CD14-positive monocyte (primary cell): Measurements from ENCODE around the gene DHRS7B. TPM values are rescaled to one million over a fixed set of nuclear protein-coding genes. Genes with fewer than 3 reads are reported as not detected.

Experiments used
- DNase-seq, 3 donors: peaks; one replicate each; pipeline ENCODE4 v3.0.0-alpha.2; 2011 to 2022
- H2AFZ ChIP-seq: 2 replicates; pipeline ENCODE4 v1.6.0; 2012; ENCODE audit warnings: mild to moderate bottlenecking, low read depth, low read length, inconsistent platforms; ENCODE audit not compliant: insufficient read depth, poor library complexity, severe bottlenecking
- H3K27ac ChIP-seq, 2 donors: 1 replicate in 1 of 2; 2 replicates in 1 of 2; pipeline ENCODE4 v1.5.1; 2012 to 2013; ENCODE audit warnings: low read length in 2 of 2, control low read depth in 1 of 2, inconsistent platforms in 1 of 2, low read depth in 1 of 2, mild to moderate bottlenecking in 1 of 2
- H3K27me3 ChIP-seq, 2 donors: one replicate each; pipeline versions ENCODE4 v1.6.0 to v1.6.1; 2011 to 2013; ENCODE audit warnings: low read length in 2 of 2; ENCODE audit not compliant: control insufficient read depth in 2 of 2, insufficient read depth in 2 of 2
- H3K36me3 ChIP-seq, 2 donors: replicated peaks in 1 of 2; 1 replicate in 1 of 2; 2 replicates in 1 of 2; pipeline versions ENCODE4 v1.5.1 to v1.6.1; 2012 to 2013; ENCODE audit warnings: low read length in 2 of 2, control low read depth in 1 of 2, inconsistent platforms in 1 of 2, mild to moderate bottlenecking in 1 of 2; ENCODE audit not compliant: insufficient read depth in 2 of 2, control insufficient read depth in 1 of 2
- H3K4me1 ChIP-seq, 2 donors: 1 replicate in 1 of 2; 2 replicates in 1 of 2; pipeline versions ENCODE4 v1.5.1 to v1.6.1; 2012 to 2013; ENCODE audit warnings: low read length in 2 of 2, control low read depth in 1 of 2, inconsistent platforms in 1 of 2, mild to moderate bottlenecking in 1 of 2, moderate library complexity in 1 of 2; ENCODE audit not compliant: insufficient read depth in 2 of 2, control insufficient read depth in 1 of 2
- H3K4me2 ChIP-seq: replicated peaks from 2 replicates; pipeline ENCODE3; 2012; ENCODE audit warnings: low read length, moderate library complexity, mild to moderate bottlenecking; ENCODE audit not compliant: poor library complexity, severe bottlenecking; ENCODE audit errors: extremely low read depth
- H3K4me3 ChIP-seq, 3 experiments: fragments of 200-600 bp in 1 of 3; sonication (generic) in 1 of 3; replicated peaks in 1 of 3; 1 replicate in 2 of 3; 2 replicates in 1 of 3; pipeline ENCODE4 v1.5.1; 2011 to 2013; ENCODE audit warnings: low read length in 3 of 3, mild to moderate bottlenecking in 3 of 3, control low read depth in 2 of 3, low read depth in 2 of 3, inconsistent platforms in 1 of 3, moderate library complexity in 1 of 3
- H3K79me2 ChIP-seq: 2 replicates; pipeline ENCODE4 v1.6.0; 2012; ENCODE audit warnings: mild to moderate bottlenecking, control low read depth, inconsistent platforms, low read length, moderate library complexity; ENCODE audit not compliant: insufficient read depth
- H3K9ac ChIP-seq: 2 replicates; pipeline ENCODE4 v1.6.0; 2017; ENCODE audit warnings: low read length, mild to moderate bottlenecking; ENCODE audit not compliant: insufficient read depth, poor library complexity, severe bottlenecking
- H3K9me3 ChIP-seq, 2 donors: replicated peaks in 1 of 2; 1 replicate in 1 of 2; 2 replicates in 1 of 2; pipeline versions ENCODE4 v1.5.1 to v1.6.1; 2012 to 2013; ENCODE audit warnings: low read length in 2 of 2, control low read depth in 1 of 2; ENCODE audit not compliant: control insufficient read depth in 1 of 2, insufficient read depth in 1 of 2
- H4K20me1 ChIP-seq: 2 replicates; pipeline ENCODE4 v1.6.0; 2012; ENCODE audit warnings: mild to moderate bottlenecking, low read length, control low read depth, moderate library complexity; ENCODE audit not compliant: insufficient read depth
- H3K27ac Mint-ChIP-seq, 7 donors: one replicate each; pipeline ENCODE4 v1.8.0; 2020; ENCODE audit warnings: mild to moderate bottlenecking in 7 of 7, mixed read lengths in 7 of 7, moderate library complexity in 6 of 7, inconsistent platforms in 2 of 7
- H3K27me3 Mint-ChIP-seq, 3 donors: one replicate each; pipeline ENCODE4 v1.8.0; 2021 to 2022; ENCODE audit warnings: low read depth in 3 of 3, mild to moderate bottlenecking in 3 of 3, mixed read lengths in 3 of 3, moderate library complexity in 3 of 3, inconsistent platforms in 1 of 3
- H3K36me3 Mint-ChIP-seq, 2 donors: one replicate each; pipeline ENCODE4 v1.8.0; 2020; ENCODE audit warnings: mixed read lengths in 2 of 2, inconsistent platforms in 1 of 2, mild to moderate bottlenecking in 1 of 2
- H3K4me1 Mint-ChIP-seq: one replicate; pipeline ENCODE4 v1.8.0; 2020; ENCODE audit warnings: mild to moderate bottlenecking, mixed read lengths
- H3K4me3 Mint-ChIP-seq, 2 donors: one replicate each; pipeline ENCODE4 v1.8.0; 2020; ENCODE audit warnings: mild to moderate bottlenecking in 2 of 2, mixed read lengths in 2 of 2, moderate library complexity in 1 of 2
- H3K9me3 Mint-ChIP-seq, 7 donors: one replicate each; pipeline ENCODE4 v1.8.0; 2020 to 2022; ENCODE audit warnings: mixed read lengths in 7 of 7, mild to moderate bottlenecking in 6 of 7, moderate library complexity in 6 of 7, inconsistent platforms in 2 of 7
- CTCF ChIP-seq: fragments of 200-600 bp; IDR thresholded peaks from one replicate; pipeline ENCODE4 v1.8.0; 2022; ENCODE audit warnings: antibody characterized with exemption, mild to moderate bottlenecking
- WGBS: methylation state at CpG from one replicate; pipeline ENCODE4 v1.1.5; 2013; ENCODE audit warnings: missing lambda C conversion rate; ENCODE audit not compliant: insufficient coverage; 5-methylcytosine and 5-hydroxymethylcytosine counted together
- intact Hi-C, 2 donors: fragments of 100-400 bp; cut with micrococcal nuclease; formaldehyde crosslinking; loops; one replicate each; pipeline versions ENCODE4 v1.15.0 to v1.15.1; 2023
- polyA plus RNA-seq, 3 donors: library from polyadenylated mRNA; depleted of rRNA in 1 of 3; unstranded in 2 of 3; stranded (reverse) in 1 of 3; fragments of 300-500 nt in 2 of 3; fragments of >200 nt in 1 of 3; fragmentation: Illumina TruSeq in 2 of 3; gene quantifications; 1 replicate in 2 of 3; 2 replicates in 1 of 3; pipeline ENCODE4 v1.2.3, GENCODE V29; 2012 to 2021

Gene DHRS7B
- polyA plus RNA-seq, 3 donors = 23.2 to 37.8 (median 33.9) TPM

GRCh38 chr17:21169496-21169895, 42.7 kb downstream of the DHRS7B start:
- no peak overlapping the region for H2AFZ ChIP-seq
- peaks cover 0 to 4% (median 0%) of the 10 kb centered on the region in 3 donors for H3K27me3 Mint-ChIP-seq
- no peak overlapping the region for H3K9ac ChIP-seq
- H3K27ac Mint-ChIP-seq = no peak overlapping the region
- peaks cover 48% of the 10 kb centered on the region for H3K4me1 Mint-ChIP-seq
- peaks cover 7% of the 10 kb centered on the region for H4K20me1 ChIP-seq
- 100% methylated on average over 7 of the region's 7 CpGs for WGBS
- intact Hi-C loops = no loop called here
- no peaks in the 10 kb centered on the region for H3K27me3 ChIP-seq
- peaks cover 36 to 73% of the 10 kb centered on the region in 2 donors for H3K36me3 Mint-ChIP-seq
- no peak overlapping the region for H3K4me3 ChIP-seq
- no peak overlapping the region for H3K4me2 ChIP-seq
- peaks cover 24% of the 10 kb centered on the region in 2 donors for H3K4me1 ChIP-seq
- no peaks in the 10 kb centered on the region for H3K9me3 ChIP-seq
- H3K4me3 Mint-ChIP-seq = no peak overlapping the region
- peaks cover 0 to 1% (median 0%) of the 10 kb centered on the region in 7 donors for H3K9me3 Mint-ChIP-seq
- H3K36me3 ChIP-seq = peaks cover 21 to 28% of the 10 kb centered on the region in 2 donors
- H3K27ac ChIP-seq = no peak overlapping the region
- no peak for DNase-seq
- TF ChIP-seq CTCF = no peak
- peaks cover 63% of the 10 kb centered on the region for H3K79me2 ChIP-seq

GRCh38 chr17:21170809-21171208, 44.0 kb downstream of the DHRS7B start:
- intact Hi-C loops = loop anchor here in 1 of 2 donors (10.0 kb wide), 1 partner anchor 46 kb away; the partner anchor contains the start of gene DHRS7B
- H3K27ac ChIP-seq = peak overlapping the region; percentile 49 to 73
- peaks cover 23% of the 10 kb centered on the region in 2 donors for H3K4me1 ChIP-seq
- Mint-ChIP-seq H3K27ac (peak overlapping the region in 6 of 7 donors; percentile 30 to 88 (median 68)), H3K36me3 (peaks cover 42 to 69% of the 10 kb centered on the region in 2 donors), H3K27me3 (peaks cover 0 to 3% (median 0%) of the 10 kb centered on the region in 3 donors), H3K4me1 (peaks cover 47% of the 10 kb centered on the region), H3K4me3 (peak overlapping the region in 1 of 2 donors; percentile 48), H3K9me3 (peaks cover 0 to 1% (median 0%) of the 10 kb centered on the region in 7 donors)
- peaks cover 7% of the 10 kb centered on the region for H4K20me1 ChIP-seq
- TF ChIP-seq CTCF = no peak
- no peaks in the 10 kb centered on the region for H3K9me3 ChIP-seq
- peaks cover 49% of the 10 kb centered on the region for H3K79me2 ChIP-seq
- WGBS = 21% methylated on average over 4 of the region's 7 CpGs
- H3K36me3 ChIP-seq = peaks cover 31 to 40% of the 10 kb centered on the region in 2 donors
- H3K9ac ChIP-seq = peak overlapping the region; percentile 29
- H2AFZ ChIP-seq = peak overlapping the region; percentile 43
- peak overlapping the region; percentile 35 for H3K4me2 ChIP-seq
- no peaks in the 10 kb centered on the region for H3K27me3 ChIP-seq
- no peak for DNase-seq
- peak overlapping the region in 1 of 3 experiments; percentile 10 for H3K4me3 ChIP-seq
